Measurements from ENCODE around the gene USP7. TPM values are rescaled to one million over a fixed set of nuclear protein-coding genes. Genes with fewer than 3 reads are reported as not detected.
"Not testable (repeated sequence)": the region's sequence is repeated elsewhere in the genome, so short reads cannot be mapped to it uniquely, and the experiment has no call there.

Gene USP7
- polyA plus RNA-seq, 1 donor, result 151 TPM

DNA sequence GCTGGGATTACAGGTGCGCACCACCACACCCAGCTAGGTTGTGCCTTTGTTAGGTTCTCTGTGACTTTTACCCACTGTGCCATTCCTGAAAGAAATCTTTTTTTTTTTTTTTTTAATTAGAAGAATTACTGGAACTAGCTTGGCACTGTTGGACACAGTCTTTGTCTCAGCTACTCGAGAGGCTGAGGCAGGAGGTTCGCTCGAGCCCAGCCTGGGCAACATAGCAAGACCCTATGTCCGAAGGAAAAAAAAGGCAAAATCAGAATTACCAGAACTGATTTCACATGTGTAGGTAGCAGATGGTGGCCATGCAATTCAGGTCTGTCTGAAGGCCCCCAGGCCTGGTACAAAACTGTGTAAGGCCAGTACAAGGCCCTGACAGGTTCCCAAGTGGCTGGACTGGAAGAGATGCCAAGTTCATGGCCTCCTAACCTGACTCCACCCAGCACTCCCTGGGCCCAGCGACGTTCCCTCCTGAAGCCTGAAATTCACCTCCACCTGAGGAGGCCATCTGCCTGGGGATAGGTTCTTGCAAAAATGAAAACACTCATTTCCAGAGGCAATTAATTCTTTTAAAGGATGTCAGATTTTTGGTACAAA lies 117.9 kb downstream of the USP7 start:
- no peak for DNase-seq

DNA sequence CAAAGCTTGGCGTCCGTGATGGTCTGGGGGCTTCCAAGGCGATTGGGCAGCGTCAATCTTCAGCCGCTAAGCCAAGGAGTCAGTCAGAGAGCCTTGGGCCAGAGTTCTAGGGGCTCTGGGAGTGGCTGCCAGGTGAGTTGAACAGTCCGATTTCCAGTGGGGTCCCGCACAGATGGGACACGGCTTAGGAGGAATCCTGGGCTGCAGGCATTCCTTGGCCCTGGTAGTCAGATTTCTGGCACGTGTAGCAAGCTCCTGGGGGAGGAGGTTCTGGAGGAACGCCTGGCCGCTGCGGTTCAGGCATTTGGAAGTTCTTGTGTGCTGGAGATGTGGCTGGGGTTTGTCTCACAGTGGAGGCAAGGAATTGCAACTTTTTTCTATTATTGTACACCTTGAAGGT lies 120.4 kb downstream of the USP7 start:
- DNase-seq, result not testable (repeated sequence)

Other genes with a start within 250 kb of the USP7 start
- 18.6 TPM for gene TMEM186, start 166.3 kb downstream of the USP7 start, polyA plus RNA-seq (ENCODE audit: insufficient read length)
- 24.5 TPM for gene PMM2, start 166.1 kb downstream of the USP7 start, polyA plus RNA-seq (ENCODE audit: insufficient read length)
- 68.5 TPM for gene CARHSP1, start 94.9 kb downstream of the USP7 start, polyA plus RNA-seq (ENCODE audit: insufficient read length)
- gene LITAFD, start 81.6 kb downstream of the USP7 start, polyA plus RNA-seq (ENCODE audit: insufficient read length), result not detected
- gene HAPSTR1, start 127.7 kb upstream of the USP7 start, polyA plus RNA-seq (ENCODE audit: insufficient read length), result 58.1 TPM